A549 treated with AZD9567 at 1 μM for 4 hours (cell line): ENCODE results near the gene STPG2. TPM values are rescaled to one million over a fixed set of nuclear protein-coding genes. Genes with fewer than 3 reads are reported as not detected.

Source experiments
- total RNA-seq: library from RNA; stranded (reverse); fragments of 200-300 nt; extraction: Qiagen RNA extraction; gene quantifications from 5 replicates; pipeline ENCODE4 v1.2.3, GENCODE V29; 2022; ENCODE audit not compliant: insufficient read depth

Gene STPG2
- total RNA-seq, result not detected in 5 replicates

GRCh38 chr4:98143001-98143899 lies at the start of gene STPG2:
STPG2 (minus strand) TSS chr4:98143476.

Other genes with a start within 250 kb of the STPG2 start
- gene RAP1GDS1, start 117.9 kb upstream of the STPG2 start, total RNA-seq, result 20.6 to 27.4 TPM (median 24.2 TPM) in 5 replicates